ENCODE data around the gene ZNF677. TPM values are rescaled to one million over a fixed set of nuclear protein-coding genes. Genes with fewer than 3 reads are reported as not detected.
"Not testable (repeated sequence)": the region's sequence is repeated elsewhere in the genome, so short reads cannot be mapped to it uniquely, and the experiment has no call there.

ZNF677 gene
- total RNA-seq, 1 donor from 2014 or later, result 31.6 TPM

- H3K27me3 ChIP-seq (ENCODE audit: control insufficient read depth, insufficient read depth, low read length), result no peaks in the 10 kb centered on the region
- DNase-seq (ENCODE audit: low read depth), result no peak
- no peaks in the 10 kb centered on the region for H3K36me3 ChIP-seq (ENCODE audit: control insufficient read depth, insufficient read depth, low read length)
- TF ChIP-seq CTCF (IDR thresholded peaks at IDR 0.05; ENCODE audit: insufficient read depth, low read length, poor library complexity, severe bottlenecking), result no peak
- H3K4me3 ChIP-seq (ENCODE audit: low read depth, low read length), result peak overlapping the region; percentile 13
Observed at GRCh38 chr19:53193535-53194222, 61.0 kb downstream of the ZNF677 start.

GRCh38 chr19:53192771-53193534 lies 61.7 kb downstream of the ZNF677 start, which contains the start of gene ZNF665:
Gene ZNF665, minus strand, starts transcription at chr19:53193358. Its CDS starts 10,460 bp downstream, at chr19:53182898.
- H3K36me3 ChIP-seq (ENCODE audit: control insufficient read depth, insufficient read depth, low read length), result no peaks in the 10 kb centered on the region
- no peaks in the 10 kb centered on the region for H3K27me3 ChIP-seq (ENCODE audit: control insufficient read depth, insufficient read depth, low read length)
- TF ChIP-seq CTCF (IDR thresholded peaks at IDR 0.05; ENCODE audit: insufficient read depth, low read length, poor library complexity, severe bottlenecking), result no peak
- peak; percentile 47 for DNase-seq (ENCODE audit: low read depth)
- peak within 1 kb of the TSS; percentile 59 for H3K4me3 ChIP-seq (ENCODE audit: low read depth, low read length)

GRCh38 chr19:53190253-53190652 lies 64.4 kb downstream of the ZNF677 start:
- Histone ChIP-seq H3K4me3 (ENCODE audit: low read depth, low read length) (no peak overlapping the region), H3K36me3 (ENCODE audit: control insufficient read depth, insufficient read depth, low read length) (no peaks in the 10 kb centered on the region), H3K27me3 (ENCODE audit: control insufficient read depth, insufficient read depth, low read length) (no peaks in the 10 kb centered on the region)
- no peak for DNase-seq (ENCODE audit: low read depth)
- TF ChIP-seq CTCF (IDR thresholded peaks at IDR 0.05; ENCODE audit: insufficient read depth, low read length, poor library complexity, severe bottlenecking), result no peak

- DNase-seq (ENCODE audit: low read depth); H3K4me3 ChIP-seq (ENCODE audit: low read depth, low read length); H3K27me3 ChIP-seq (ENCODE audit: control insufficient read depth, insufficient read depth, low read length); H3K36me3 ChIP-seq (ENCODE audit: control insufficient read depth, insufficient read depth, low read length): not testable (repeated sequence)
Observed at GRCh38 chr19:53189691-53190198, 64.9 kb downstream of the ZNF677 start.

Other genes with a start within 250 kb of the ZNF677 start
- not detected in 2 replicates for gene ERVV-1, start 241.0 kb downstream of the ZNF677 start, total RNA-seq
- gene ERVV-2, start 210.1 kb downstream of the ZNF677 start, total RNA-seq, result not detected in 2 replicates
- gene ZNF160, start 151.5 kb downstream of the ZNF677 start, total RNA-seq, result 16.5 and 21.8 TPM in 2 replicates
- 3.6 and 3.9 TPM in 2 replicates for gene ZNF415, start 122.0 kb downstream of the ZNF677 start, total RNA-seq
- gene ZNF347, start 95.8 kb downstream of the ZNF677 start, total RNA-seq, result 5.5 and 8.0 TPM in 2 replicates
- gene ZNF665, start 61.5 kb downstream of the ZNF677 start, total RNA-seq, result 2.9 and 5.8 TPM in 2 replicates
- gene VN1R2, start 3.4 kb upstream of the ZNF677 start, total RNA-seq, result not detected in 2 replicates
- not detected in 2 replicates for gene VN1R4, start 12.8 kb upstream of the ZNF677 start, total RNA-seq
- gene ZNF845, start 78.9 kb upstream of the ZNF677 start, total RNA-seq, result 6.6 and 7.8 TPM in 2 replicates
- gene ZNF525, start 110.8 kb upstream of the ZNF677 start, total RNA-seq, result 6.3 and 11.4 TPM in 2 replicates
- gene ZNF765, start 140.3 kb upstream of the ZNF677 start, total RNA-seq, result 8.8 and 9.0 TPM in 2 replicates
- gene ZNF761, start 177.1 kb upstream of the ZNF677 start, total RNA-seq, result 7.4 and 8.0 TPM in 2 replicates
- gene ZNF813, start 212.9 kb upstream of the ZNF677 start, total RNA-seq, result 2.9 and 3.9 TPM in 2 replicates